ENCODE results near the gene PDE7B. TPM values are rescaled to one million over a fixed set of nuclear protein-coding genes. Genes with fewer than 3 reads are reported as not detected.
A peak's percentile ranks its signal among the peaks of the same experiment; 100 is the strongest.

Gene PDE7B
- total RNA-seq, 1 experiment from 2014 or later = not detected

DNA sequence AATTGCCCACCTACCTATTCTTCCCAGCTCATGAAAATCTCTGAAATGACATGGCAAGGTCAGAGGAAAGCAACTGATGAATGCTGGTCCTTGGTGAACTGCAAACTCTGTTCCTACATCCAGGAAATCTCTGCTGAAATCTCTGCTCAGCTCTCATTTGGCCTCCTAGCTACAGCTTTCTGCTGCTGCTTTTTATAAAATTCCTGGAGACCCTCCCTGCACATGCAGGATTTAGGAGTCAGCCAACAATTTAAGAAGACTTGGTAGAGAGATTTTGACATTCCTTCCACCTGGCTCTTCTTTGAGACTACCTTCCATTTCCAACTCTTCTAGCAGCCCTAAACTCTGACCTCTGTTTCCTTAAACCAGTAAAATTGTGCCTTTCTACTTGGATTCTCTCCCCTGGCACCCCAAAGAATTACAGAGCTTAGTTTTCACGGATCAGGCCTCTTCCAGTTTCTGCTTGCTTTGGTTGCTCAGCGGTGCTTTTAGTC lies 55.5 kb downstream of the PDE7B start (continued):
- TF ChIP-seq, protein P1, sequence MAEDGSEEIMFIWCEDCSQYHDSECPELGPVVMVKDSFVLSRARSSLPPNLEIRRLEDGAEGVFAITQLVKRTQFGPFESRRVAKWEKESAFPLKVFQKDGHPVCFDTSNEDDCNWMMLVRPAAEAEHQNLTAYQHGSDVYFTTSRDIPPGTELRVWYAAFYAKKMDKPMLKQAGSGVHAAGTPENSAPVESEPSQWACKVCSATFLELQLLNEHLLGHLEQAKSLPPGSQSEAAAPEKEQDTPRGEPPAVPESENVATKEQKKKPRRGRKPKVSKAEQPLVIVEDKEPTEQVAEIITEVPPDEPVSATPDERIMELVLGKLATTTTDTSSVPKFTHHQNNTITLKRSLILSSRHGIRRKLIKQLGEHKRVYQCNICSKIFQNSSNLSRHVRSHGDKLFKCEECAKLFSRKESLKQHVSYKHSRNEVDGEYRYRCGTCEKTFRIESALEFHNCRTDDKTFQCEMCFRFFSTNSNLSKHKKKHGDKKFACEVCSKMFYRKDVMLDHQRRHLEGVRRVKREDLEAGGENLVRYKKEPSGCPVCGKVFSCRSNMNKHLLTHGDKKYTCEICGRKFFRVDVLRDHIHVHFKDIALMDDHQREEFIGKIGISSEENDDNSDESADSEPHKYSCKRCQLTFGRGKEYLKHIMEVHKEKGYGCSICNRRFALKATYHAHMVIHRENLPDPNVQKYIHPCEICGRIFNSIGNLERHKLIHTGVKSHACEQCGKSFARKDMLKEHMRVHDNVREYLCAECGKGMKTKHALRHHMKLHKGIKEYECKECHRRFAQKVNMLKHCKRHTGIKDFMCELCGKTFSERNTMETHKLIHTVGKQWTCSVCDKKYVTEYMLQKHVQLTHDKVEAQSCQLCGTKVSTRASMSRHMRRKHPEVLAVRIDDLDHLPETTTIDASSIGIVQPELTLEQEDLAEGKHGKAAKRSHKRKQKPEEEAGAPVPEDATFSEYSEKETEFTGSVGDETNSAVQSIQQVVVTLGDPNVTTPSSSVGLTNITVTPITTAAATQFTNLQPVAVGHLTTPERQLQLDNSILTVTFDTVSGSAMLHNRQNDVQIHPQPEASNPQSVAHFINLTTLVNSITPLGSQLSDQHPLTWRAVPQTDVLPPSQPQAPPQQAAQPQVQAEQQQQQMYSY (CRISPR knock-in tag; IDR thresholded peaks at IDR 0.05) = no peak
- TF ChIP-seq, protein P2, sequence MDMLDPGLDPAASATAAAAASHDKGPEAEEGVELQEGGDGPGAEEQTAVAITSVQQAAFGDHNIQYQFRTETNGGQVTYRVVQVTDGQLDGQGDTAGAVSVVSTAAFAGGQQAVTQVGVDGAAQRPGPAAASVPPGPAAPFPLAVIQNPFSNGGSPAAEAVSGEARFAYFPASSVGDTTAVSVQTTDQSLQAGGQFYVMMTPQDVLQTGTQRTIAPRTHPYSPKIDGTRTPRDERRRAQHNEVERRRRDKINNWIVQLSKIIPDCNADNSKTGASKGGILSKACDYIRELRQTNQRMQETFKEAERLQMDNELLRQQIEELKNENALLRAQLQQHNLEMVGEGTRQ (CRISPR knock-in tag; IDR thresholded peaks at IDR 0.05) = no peak
- TF ChIP-seq MXD4 (CRISPR knock-in tag; IDR thresholded peaks at IDR 0.05; ENCODE audit: borderline replicate concordance) (no peak), SMAD3 (CRISPR knock-in tag; IDR thresholded peaks at IDR 0.05; ENCODE audit: borderline replicate concordance) (no peak), ESRRA (CRISPR knock-in tag; IDR thresholded peaks at IDR 0.05; ENCODE audit: borderline replicate concordance) (no peak), NR3C1 (CRISPR knock-in tag; conservative IDR thresholded peaks at IDR 0.05; ENCODE audit: low read depth) (no peak), TP53 (CRISPR knock-in tag; IDR thresholded peaks at IDR 0.05) (no peak), MYBL2 (CRISPR knock-in tag; IDR thresholded peaks at IDR 0.05) (no peak)

DNA sequence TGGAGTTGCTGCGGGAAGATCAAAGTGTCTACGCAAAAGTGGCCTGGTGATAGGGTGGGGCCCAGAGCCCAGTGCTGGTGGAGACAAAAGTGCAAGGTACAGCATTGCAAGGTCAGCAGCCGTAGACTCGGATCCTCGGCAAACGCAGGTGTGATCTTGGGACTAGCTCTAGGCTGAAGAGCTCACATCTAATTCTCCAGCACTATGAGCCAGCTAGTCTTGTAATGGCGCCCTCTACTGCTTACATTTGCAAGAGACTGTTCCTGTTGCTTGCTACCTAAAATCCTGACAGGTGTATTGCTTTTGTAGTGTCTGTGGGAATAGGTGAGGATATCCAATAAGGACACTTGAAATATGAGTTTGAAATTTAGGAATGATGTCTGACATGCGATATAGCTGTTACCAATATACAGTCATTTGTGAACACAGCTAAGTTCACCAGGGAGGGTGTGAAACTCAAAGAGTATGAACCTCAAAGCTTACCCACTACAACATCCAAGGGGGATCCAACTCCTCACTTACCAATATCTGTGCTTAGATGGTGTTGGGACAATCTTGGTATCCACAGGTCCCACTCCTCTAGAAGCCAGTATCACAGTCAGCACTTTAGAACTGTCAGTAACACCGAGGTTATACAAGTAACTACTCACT lies 58.4 kb downstream of the PDE7B start:
- Mint-ChIP-seq H3K27me3 (ENCODE audit: low read depth) (no peaks in the 10 kb centered on the region), H3K4me3 (no peak overlapping the region), H3K9me3 (no peaks in the 10 kb centered on the region), H3K27ac (no peak overlapping the region), H3K4me1 (no peaks in the 10 kb centered on the region), H3K36me3 (no peaks in the 10 kb centered on the region)
- DNase-seq (ENCODE audit: low spot score) (peak; percentile 61), ATAC-seq (peak; percentile 99)
- TF ChIP-seq, protein P3, sequence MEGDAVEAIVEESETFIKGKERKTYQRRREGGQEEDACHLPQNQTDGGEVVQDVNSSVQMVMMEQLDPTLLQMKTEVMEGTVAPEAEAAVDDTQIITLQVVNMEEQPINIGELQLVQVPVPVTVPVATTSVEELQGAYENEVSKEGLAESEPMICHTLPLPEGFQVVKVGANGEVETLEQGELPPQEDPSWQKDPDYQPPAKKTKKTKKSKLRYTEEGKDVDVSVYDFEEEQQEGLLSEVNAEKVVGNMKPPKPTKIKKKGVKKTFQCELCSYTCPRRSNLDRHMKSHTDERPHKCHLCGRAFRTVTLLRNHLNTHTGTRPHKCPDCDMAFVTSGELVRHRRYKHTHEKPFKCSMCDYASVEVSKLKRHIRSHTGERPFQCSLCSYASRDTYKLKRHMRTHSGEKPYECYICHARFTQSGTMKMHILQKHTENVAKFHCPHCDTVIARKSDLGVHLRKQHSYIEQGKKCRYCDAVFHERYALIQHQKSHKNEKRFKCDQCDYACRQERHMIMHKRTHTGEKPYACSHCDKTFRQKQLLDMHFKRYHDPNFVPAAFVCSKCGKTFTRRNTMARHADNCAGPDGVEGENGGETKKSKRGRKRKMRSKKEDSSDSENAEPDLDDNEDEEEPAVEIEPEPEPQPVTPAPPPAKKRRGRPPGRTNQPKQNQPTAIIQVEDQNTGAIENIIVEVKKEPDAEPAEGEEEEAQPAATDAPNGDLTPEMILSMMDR (IDR thresholded peaks at IDR 0.05) = peak; percentile 49; the same call in 1 of the 2 replicates
- TF ChIP-seq, protein P4, sequence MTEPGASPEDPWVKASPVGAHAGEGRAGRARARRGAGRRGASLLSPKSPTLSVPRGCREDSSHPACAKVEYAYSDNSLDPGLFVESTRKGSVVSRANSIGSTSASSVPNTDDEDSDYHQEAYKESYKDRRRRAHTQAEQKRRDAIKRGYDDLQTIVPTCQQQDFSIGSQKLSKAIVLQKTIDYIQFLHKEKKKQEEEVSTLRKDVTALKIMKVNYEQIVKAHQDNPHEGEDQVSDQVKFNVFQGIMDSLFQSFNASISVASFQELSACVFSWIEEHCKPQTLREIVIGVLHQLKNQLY (CRISPR knock-in tag; IDR thresholded peaks at IDR 0.05) = no peak
- TF ChIP-seq, protein P5, sequence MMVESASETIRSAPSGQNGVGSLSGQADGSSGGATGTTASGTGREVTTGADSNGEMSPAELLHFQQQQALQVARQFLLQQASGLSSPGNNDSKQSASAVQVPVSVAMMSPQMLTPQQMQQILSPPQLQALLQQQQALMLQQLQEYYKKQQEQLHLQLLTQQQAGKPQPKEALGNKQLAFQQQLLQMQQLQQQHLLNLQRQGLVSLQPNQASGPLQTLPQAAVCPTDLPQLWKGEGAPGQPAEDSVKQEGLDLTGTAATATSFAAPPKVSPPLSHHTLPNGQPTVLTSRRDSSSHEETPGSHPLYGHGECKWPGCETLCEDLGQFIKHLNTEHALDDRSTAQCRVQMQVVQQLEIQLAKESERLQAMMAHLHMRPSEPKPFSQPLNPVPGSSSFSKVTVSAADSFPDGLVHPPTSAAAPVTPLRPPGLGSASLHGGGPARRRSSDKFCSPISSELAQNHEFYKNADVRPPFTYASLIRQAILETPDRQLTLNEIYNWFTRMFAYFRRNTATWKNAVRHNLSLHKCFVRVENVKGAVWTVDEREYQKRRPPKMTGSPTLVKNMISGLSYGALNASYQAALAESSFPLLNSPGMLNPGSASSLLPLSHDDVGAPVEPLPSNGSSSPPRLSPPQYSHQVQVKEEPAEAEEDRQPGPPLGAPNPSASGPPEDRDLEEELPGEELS (CRISPR knock-in tag; IDR thresholded peaks at IDR 0.05) = no peak
- ChIA-PET POLR2A (no interaction called here), CTCF (interaction anchor here (0.5 to 1.7 kb wide), 58 partner anchors 9 to 797 kb away, joined by 3 to 17 read pairs (median 4); partner anchors contain the start of gene PDE7B)

All from WTC11 (cell line).